ENCODE measurements around the gene LCORL.

The LCORL gene

DNA sequence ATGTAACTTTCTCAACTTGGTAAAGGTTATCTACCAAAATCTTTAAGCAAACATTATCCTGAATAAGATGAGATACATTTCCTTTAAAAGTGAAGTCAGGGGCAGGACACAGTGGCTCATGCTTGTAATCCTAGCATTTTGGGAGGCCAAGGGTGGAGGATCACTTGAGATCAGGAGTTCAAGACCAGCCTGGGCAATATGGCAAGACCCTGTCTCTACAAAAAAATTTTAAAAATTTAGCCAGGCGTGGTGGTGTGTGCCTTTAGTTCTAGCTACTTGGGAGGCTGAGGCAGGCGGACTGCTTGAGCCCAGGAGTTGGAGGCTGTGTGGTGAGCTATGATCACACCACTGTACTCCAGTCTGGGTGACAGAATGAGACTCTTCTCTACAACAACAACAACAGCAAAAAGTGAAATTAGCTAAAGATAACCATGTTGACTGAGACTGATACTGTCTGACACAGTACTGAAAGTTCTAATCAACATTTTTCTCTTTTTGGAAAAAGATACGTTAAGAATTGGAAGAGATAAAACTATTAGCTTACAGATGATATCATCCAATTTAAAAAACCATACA, 215.9 kb downstream of the LCORL start:
- Histone ChIP-seq H3K27ac (ENCODE audit: low read length) (no peak overlapping the region), H3K9me3 (replicated peaks; ENCODE audit: insufficient read depth, low read length) (no peaks in the 10 kb centered on the region), H3K36me3 (replicated peaks; ENCODE audit: insufficient read depth, low read length) (peaks cover 14% of the 10 kb centered on the region; the same call in 1 of the 2 replicates), H3K4me3 (ENCODE audit: low read length) (no peak overlapping the region), H3K4me1 (ENCODE audit: low read length) (peaks cover 22% of the 10 kb centered on the region), H3K79me2 (ENCODE audit: low read length) (peaks cover 82% of the 10 kb centered on the region), H2AFZ (ENCODE audit: low read length) (no peak overlapping the region), H3K27me3 (replicated peaks; ENCODE audit: insufficient read depth, low read length) (no peaks in the 10 kb centered on the region), H3F3A (ENCODE audit: insufficient read depth, low read length) (peaks cover 13% of the 10 kb centered on the region), H3K4me2 (ENCODE audit: low read depth, low read length) (no peak overlapping the region), H3K9ac (ENCODE audit: low read length) (no peak overlapping the region), H4K20me1 (ENCODE audit: insufficient read depth, low read length) (peaks cover 30% of the 10 kb centered on the region), H3K9me2 (replicated peaks; ENCODE audit: insufficient read depth, low read length) (no peaks in the 10 kb centered on the region)
- DNase-seq, result no peak
- TF ChIP-seq, protein P1, sequence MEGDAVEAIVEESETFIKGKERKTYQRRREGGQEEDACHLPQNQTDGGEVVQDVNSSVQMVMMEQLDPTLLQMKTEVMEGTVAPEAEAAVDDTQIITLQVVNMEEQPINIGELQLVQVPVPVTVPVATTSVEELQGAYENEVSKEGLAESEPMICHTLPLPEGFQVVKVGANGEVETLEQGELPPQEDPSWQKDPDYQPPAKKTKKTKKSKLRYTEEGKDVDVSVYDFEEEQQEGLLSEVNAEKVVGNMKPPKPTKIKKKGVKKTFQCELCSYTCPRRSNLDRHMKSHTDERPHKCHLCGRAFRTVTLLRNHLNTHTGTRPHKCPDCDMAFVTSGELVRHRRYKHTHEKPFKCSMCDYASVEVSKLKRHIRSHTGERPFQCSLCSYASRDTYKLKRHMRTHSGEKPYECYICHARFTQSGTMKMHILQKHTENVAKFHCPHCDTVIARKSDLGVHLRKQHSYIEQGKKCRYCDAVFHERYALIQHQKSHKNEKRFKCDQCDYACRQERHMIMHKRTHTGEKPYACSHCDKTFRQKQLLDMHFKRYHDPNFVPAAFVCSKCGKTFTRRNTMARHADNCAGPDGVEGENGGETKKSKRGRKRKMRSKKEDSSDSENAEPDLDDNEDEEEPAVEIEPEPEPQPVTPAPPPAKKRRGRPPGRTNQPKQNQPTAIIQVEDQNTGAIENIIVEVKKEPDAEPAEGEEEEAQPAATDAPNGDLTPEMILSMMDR (IDR thresholded peaks at IDR 0.05; ENCODE audit: low read length), result no peak
- no peak for TF ChIP-seq EZH2 (optimal IDR thresholded peaks at IDR 0.05; ENCODE audit: low read depth, low read length)
- no peak for TF ChIP-seq EZH2phosphoT487 (IDR thresholded peaks at IDR 0.05; ENCODE audit: low read length)

DNA sequence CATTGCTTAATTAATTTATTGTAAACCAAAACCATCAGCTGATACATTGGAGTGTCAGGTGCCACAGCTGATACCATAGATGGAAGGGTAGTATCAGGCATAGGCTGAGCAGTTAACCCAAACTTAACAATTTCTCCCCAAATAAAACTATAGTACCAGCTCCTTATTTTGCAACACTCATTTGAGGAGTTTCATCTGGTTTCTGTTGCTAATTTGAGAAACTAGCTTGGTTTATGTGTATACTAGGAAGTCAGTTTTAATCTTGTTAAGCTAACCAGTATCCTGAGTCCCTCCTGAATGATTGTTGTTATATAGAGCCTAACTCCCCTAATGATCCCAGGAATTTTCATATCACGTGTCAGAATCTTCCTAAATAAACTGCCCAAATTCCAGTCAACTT, 223.7 kb downstream of the LCORL start:
- Histone ChIP-seq H3F3A (ENCODE audit: insufficient read depth, low read length) (peaks cover 12% of the 10 kb centered on the region; the same call in 1 of the 2 replicates), H3K9me3 (replicated peaks; ENCODE audit: insufficient read depth, low read length) (no peaks in the 10 kb centered on the region), H3K4me1 (ENCODE audit: low read length) (peaks cover 15% of the 10 kb centered on the region), H3K27me3 (replicated peaks; ENCODE audit: insufficient read depth, low read length) (no peaks in the 10 kb centered on the region), H2AFZ (ENCODE audit: low read length) (no peak overlapping the region), H3K4me2 (ENCODE audit: low read depth, low read length) (no peak overlapping the region), H3K79me2 (ENCODE audit: low read length) (peaks cover 10% of the 10 kb centered on the region; the same call in 1 of the 2 replicates), H4K20me1 (ENCODE audit: insufficient read depth, low read length) (no peaks in the 10 kb centered on the region), H3K9ac (ENCODE audit: low read length) (no peak overlapping the region), H3K9me2 (replicated peaks; ENCODE audit: insufficient read depth, low read length) (no peaks in the 10 kb centered on the region), H3K4me3 (ENCODE audit: low read length) (no peak overlapping the region), H3K27ac (ENCODE audit: low read length) (no peak overlapping the region), H3K36me3 (replicated peaks; ENCODE audit: insufficient read depth, low read length) (no peaks in the 10 kb centered on the region)
- TF ChIP-seq, protein P1 (IDR thresholded peaks at IDR 0.05; ENCODE audit: low read length), result no peak
- DNase-seq, result no peak

DNA sequence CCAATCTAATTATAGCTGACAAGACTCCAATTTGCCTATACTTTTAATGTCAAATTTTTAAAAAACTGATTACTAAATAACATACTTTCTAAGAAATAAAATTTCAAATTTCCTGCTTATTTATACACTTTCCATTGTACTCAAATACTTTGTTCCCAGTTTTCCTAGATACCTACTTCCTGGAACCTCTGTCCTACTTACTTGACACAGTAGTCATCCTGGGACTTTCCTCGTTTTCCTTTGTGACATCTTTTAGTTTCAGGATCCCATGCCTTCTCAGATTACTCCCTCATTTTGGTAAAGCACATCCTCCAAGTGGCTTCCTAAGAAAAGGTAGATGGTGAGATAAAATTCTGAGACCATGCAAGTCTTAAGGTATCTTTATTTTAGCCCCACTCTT, 226.8 kb downstream of the LCORL start:
- H3K9ac ChIP-seq (ENCODE audit: low read length), result no peak overlapping the region
- H3F3A ChIP-seq (ENCODE audit: insufficient read depth, low read length), result peaks cover 12% of the 10 kb centered on the region; the same call in 1 of the 2 replicates
- no peaks in the 10 kb centered on the region for H3K79me2 ChIP-seq (ENCODE audit: low read length)
- H3K4me1 ChIP-seq (ENCODE audit: low read length), result peaks cover 15% of the 10 kb centered on the region
- H2AFZ ChIP-seq (ENCODE audit: low read length), result no peak overlapping the region
- no peak overlapping the region for H3K27ac ChIP-seq (ENCODE audit: low read length)
- H3K4me3 ChIP-seq (ENCODE audit: low read length), result no peak overlapping the region
- no peak overlapping the region for H3K4me2 ChIP-seq (ENCODE audit: low read depth, low read length)
- H3K9me2 ChIP-seq (replicated peaks; ENCODE audit: insufficient read depth, low read length), result no peaks in the 10 kb centered on the region
- no peaks in the 10 kb centered on the region for H3K9me3 ChIP-seq (replicated peaks; ENCODE audit: insufficient read depth, low read length)
- DNase-seq, result no peak
- no peaks in the 10 kb centered on the region for H3K27me3 ChIP-seq (replicated peaks; ENCODE audit: insufficient read depth, low read length)
- TF ChIP-seq, protein P1 (IDR thresholded peaks at IDR 0.05; ENCODE audit: low read length), result no peak
- TF ChIP-seq EZH2phosphoT487 (IDR thresholded peaks at IDR 0.05; ENCODE audit: low read length) (no peak), EZH2 (optimal IDR thresholded peaks at IDR 0.05; ENCODE audit: low read depth, low read length) (no peak)
- no peaks in the 10 kb centered on the region for H3K36me3 ChIP-seq (replicated peaks; ENCODE audit: insufficient read depth, low read length)
- no peaks in the 10 kb centered on the region for H4K20me1 ChIP-seq (ENCODE audit: insufficient read depth, low read length)

Measured in MM.1S (cell line).